ENCODE data around the gene IER5.

- TF ChIP-seq, protein P1, sequence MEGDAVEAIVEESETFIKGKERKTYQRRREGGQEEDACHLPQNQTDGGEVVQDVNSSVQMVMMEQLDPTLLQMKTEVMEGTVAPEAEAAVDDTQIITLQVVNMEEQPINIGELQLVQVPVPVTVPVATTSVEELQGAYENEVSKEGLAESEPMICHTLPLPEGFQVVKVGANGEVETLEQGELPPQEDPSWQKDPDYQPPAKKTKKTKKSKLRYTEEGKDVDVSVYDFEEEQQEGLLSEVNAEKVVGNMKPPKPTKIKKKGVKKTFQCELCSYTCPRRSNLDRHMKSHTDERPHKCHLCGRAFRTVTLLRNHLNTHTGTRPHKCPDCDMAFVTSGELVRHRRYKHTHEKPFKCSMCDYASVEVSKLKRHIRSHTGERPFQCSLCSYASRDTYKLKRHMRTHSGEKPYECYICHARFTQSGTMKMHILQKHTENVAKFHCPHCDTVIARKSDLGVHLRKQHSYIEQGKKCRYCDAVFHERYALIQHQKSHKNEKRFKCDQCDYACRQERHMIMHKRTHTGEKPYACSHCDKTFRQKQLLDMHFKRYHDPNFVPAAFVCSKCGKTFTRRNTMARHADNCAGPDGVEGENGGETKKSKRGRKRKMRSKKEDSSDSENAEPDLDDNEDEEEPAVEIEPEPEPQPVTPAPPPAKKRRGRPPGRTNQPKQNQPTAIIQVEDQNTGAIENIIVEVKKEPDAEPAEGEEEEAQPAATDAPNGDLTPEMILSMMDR (IDR thresholded peaks at IDR 0.05; ENCODE audit: poor library complexity, severe bottlenecking), result no peak
- TF ChIP-seq TAF1 (IDR thresholded peaks at IDR 0.05; ENCODE audit: low read depth) (no peak), EZH2 (IDR thresholded peaks at IDR 0.05; ENCODE audit: borderline replicate concordance, insufficient read depth, low read length, poor library complexity, severe bottlenecking) (no peak), EP300 (conservative IDR thresholded peaks at IDR 0.05; ENCODE audit: poor library complexity, severe bottlenecking) (peak; percentile 46), POLR2AphosphoS5 (IDR thresholded peaks at IDR 0.05) (peak; percentile 84), SMC3 (conservative IDR thresholded peaks at IDR 0.05; ENCODE audit: poor library complexity) (no peak)
Observed at GRCh38 chr1:181117648-181118449, 29.3 kb downstream of the IER5 start.
